ENCODE data around the gene CD99. TPM values are rescaled to one million over a fixed set of nuclear protein-coding genes. Genes with fewer than 3 reads are reported as not detected.
"Not testable (repeated sequence)": the region's sequence is repeated elsewhere in the genome, so short reads cannot be mapped to it uniquely, and the experiment has no call there.

Gene CD99
- total RNA-seq, 2 experiments from 2014 or later: 169 to 216 TPM

DNA sequence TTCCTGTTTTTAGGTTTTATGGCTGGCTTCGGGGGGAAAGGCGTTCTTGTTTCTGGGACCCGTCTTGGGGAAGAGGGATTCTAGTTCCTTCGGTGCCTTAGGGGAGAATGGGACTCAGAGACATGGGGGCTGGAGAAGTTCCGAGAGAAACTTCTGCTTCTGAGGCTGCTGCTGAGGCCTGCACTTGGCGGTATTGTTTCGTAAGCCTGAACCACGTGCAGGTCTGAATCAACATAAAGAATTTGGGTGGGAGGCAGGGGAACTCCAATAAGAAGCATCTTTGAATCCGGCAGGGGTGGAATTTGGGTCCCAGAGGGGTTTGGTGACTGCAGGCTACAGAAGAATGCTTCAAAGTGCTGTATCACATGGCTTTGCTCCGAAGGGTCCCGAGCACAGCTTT, 75.8 kb downstream of the CD99 start:
- Mint-ChIP-seq H3K27ac (no peak overlapping the region), H3K36me3 (ENCODE audit: low read depth) (no peaks in the 10 kb centered on the region), H3K27me3 (peaks cover 6% of the 10 kb centered on the region), H3K9me3 (ENCODE audit: low read depth) (no peaks in the 10 kb centered on the region), H3K4me3 (no peak overlapping the region), H3K4me1 (peaks cover 5% of the 10 kb centered on the region)
- DNase-seq: no peak
- no peak for ATAC-seq
- intact Hi-C loops (cut with DNase I, micrococcal nuclease): no loop called here
- POLR2A ChIA-PET: no interaction called here
- CTCF ChIA-PET: no interaction called here

DNA sequence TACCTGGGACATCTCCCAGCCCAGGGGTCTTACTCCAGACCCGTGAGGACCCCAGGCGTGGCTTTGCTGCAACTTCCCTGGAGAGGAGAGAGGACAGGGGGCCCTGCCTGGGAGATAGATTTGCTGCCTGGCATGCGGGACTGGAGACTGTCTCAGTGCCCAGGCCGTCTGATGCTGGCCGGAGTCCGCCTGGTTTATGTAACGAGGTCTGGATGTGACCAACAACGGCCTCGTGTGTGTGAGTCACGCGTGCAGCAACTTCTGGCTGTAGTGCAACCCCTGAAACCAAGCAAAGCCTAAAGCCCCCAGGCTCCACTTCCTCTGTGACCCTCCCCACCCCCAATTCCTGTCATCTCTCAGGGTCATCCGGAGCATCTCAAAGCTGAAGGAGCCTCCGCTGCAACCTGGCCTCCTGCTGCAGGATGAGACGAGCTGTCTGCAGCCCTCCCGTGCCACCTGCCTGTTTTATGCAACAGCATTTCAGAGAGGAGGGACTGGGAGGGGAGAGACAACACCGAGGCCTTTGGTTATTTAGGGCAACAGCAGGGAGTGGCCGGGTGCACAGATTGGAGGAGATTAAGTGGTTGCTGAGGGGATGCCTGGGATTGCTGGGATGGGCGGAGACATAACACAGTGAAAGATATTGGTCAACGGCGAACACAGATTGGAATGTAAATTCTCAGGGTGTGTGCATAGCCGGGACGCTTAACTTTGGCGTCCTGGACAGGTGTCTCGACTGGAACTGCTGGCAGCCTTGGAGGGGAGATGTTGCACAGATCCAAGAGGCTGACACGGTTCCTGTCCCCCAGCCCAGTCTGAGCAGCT, 76.7 kb downstream of the CD99 start:
- H3K36me3 Mint-ChIP-seq (ENCODE audit: low read depth): no peaks in the 10 kb centered on the region
- intact Hi-C loops (cut with DNase I, micrococcal nuclease): no loop called here
- peaks cover 9% of the 10 kb centered on the region for H3K27me3 Mint-ChIP-seq
- no peak overlapping the region for H3K4me3 Mint-ChIP-seq
- DNase-seq (no peak), ATAC-seq (no peak)
- POLR2A ChIA-PET: no interaction called here
- H3K9me3 Mint-ChIP-seq (ENCODE audit: low read depth): no peaks in the 10 kb centered on the region
- CTCF ChIA-PET: no interaction called here
- peaks cover 5% of the 10 kb centered on the region for H3K4me1 Mint-ChIP-seq
- no peak overlapping the region for H3K27ac Mint-ChIP-seq

DNA sequence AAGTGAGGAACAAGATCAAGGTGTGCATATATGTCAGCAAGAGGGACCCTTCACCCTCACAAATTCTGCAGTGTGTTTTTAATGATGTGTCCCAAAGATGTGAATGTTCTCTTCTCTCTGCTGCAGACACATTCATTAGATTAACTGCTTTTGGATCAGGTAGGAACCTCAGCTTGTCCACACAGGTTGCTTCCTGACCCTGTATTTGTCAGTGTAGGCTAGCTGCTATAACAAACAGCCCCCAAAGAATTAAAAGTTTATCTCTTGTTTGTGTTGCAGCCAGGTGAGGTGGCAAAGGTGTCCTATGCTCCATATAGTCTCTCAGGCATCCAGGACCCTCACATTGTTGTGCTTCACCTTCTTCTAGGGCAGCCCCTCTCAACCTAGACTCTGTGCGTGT, 78.5 kb downstream of the CD99 start:
- DNase-seq: no peak
- intact Hi-C loops (cut with DNase I, micrococcal nuclease): no loop called here
- Mint-ChIP-seq H3K9me3 (ENCODE audit: low read depth) (peaks cover 4% of the 10 kb centered on the region), H3K4me1 (peaks cover 5% of the 10 kb centered on the region), H3K4me3 (no peak overlapping the region), H3K27ac (no peak overlapping the region), H3K27me3 (peaks cover 12% of the 10 kb centered on the region), H3K36me3 (ENCODE audit: low read depth) (no peaks in the 10 kb centered on the region)
- ATAC-seq: no peak
- ChIA-PET POLR2A (no interaction called here), CTCF (no interaction called here)

DNA sequence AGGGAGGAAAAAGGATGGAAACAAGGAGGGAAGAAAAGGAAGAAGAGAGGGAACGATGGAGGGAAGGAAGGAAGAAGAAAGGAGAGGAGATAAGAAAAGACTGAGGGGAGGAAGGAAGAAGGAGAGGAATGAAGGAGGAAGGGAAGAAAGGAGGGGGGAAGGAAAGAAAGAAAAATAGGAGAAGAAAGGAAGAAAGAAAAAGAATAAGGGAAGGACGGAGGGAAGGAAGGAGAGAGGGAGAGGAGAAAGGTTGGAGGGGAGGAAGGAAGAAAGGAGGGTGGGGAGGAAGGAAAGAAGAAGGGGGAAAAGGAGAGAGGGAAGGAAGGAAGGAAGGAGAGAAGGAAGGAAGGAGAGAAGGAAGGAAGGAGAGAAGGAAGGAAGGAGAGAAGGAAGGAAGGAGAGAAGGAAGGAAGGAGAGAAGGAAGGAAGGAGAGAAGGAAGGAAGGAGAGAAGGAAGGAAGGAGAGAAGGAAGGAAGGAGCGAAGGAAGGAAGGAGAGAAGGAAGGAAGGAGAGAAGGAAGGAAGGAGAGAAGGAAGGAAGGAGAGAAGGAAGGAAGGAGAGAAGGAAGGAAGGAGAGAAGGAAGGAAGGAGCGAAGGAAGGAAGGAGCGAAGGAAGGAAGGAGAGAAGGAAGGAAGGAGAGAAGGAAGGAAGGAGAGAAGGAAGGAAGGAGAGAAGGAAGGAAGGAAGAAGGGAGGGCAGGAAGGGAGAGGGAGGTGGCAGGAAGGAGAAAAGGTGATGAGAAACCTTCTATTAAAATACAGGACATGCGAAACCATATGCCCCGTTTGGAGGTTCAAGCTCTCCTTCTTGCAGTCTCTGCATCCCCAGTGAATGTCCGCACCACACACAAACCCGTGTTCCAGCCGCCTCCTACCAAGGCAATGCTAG, 82.3 kb downstream of the CD99 start:
- POLR2A ChIA-PET; H3K4me3 Mint-ChIP-seq; H3K4me1 Mint-ChIP-seq; H3K9me3 Mint-ChIP-seq (ENCODE audit: low read depth); DNase-seq; H3K36me3 Mint-ChIP-seq (ENCODE audit: low read depth); CTCF ChIA-PET; ATAC-seq; intact Hi-C loops (cut with DNase I, micrococcal nuclease); H3K27ac Mint-ChIP-seq: not testable (repeated sequence)
- peaks cover 13% of the 10 kb centered on the region for H3K27me3 Mint-ChIP-seq

DNA sequence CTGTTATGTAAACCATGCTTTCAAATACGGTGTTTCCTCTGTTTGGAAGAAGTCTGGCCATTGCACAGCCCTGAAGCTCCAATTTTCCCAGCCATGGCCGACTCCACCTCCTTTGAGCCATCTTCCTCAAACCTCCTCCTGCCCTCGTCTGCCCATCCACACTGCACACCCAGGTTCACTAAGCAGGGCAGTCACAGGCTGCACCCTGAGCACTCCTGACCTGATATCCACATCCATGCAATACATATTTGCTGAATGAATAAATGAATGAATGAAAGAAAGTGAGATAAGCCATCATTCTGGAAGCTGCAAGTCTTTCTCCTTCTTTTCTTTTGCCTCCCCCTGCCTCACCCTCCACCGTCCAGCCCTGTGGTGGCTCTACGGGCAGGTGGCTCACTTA, 83.0 kb downstream of the CD99 start:
- Mint-ChIP-seq H3K36me3 (ENCODE audit: low read depth) (no peaks in the 10 kb centered on the region), H3K27ac (no peak overlapping the region), H3K27me3 (peaks cover 13% of the 10 kb centered on the region), H3K9me3 (ENCODE audit: low read depth) (peaks cover 9% of the 10 kb centered on the region), H3K4me3 (no peak overlapping the region), H3K4me1 (no peaks in the 10 kb centered on the region)
- intact Hi-C loops (cut with DNase I, micrococcal nuclease): no loop called here
- no peak for ATAC-seq
- no peak for DNase-seq
- ChIA-PET POLR2A (no interaction called here), CTCF (no interaction called here)

DNA sequence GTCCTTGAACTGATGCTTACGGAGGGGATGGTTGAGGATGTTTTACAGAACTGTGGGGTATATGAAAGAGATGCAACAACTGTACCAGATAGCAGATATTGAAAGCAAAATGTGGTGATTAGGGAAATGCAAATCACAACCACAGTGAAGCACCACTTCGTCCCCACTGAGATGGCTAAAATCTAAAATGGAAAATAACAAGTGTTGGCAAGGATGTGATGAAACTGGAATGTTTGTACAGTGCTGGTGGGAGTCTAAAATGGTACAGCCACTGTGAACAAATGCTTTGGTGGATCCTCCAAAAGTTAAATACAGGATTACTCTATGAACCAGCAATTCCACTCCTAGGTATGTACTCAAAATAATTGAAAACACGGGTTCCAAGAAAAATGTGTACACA, 83.7 kb downstream of the CD99 start:
- CTCF ChIA-PET: no interaction called here
- Mint-ChIP-seq H3K27ac (no peak overlapping the region), H3K36me3 (ENCODE audit: low read depth) (no peaks in the 10 kb centered on the region), H3K4me1 (no peaks in the 10 kb centered on the region), H3K9me3 (ENCODE audit: low read depth) (peaks cover 9% of the 10 kb centered on the region), H3K27me3 (peaks cover 11% of the 10 kb centered on the region), H3K4me3 (no peak overlapping the region)
- intact Hi-C loops (cut with DNase I, micrococcal nuclease): no loop called here
- no peak for DNase-seq
- ATAC-seq: no peak
- POLR2A ChIA-PET: no interaction called here

DNA sequence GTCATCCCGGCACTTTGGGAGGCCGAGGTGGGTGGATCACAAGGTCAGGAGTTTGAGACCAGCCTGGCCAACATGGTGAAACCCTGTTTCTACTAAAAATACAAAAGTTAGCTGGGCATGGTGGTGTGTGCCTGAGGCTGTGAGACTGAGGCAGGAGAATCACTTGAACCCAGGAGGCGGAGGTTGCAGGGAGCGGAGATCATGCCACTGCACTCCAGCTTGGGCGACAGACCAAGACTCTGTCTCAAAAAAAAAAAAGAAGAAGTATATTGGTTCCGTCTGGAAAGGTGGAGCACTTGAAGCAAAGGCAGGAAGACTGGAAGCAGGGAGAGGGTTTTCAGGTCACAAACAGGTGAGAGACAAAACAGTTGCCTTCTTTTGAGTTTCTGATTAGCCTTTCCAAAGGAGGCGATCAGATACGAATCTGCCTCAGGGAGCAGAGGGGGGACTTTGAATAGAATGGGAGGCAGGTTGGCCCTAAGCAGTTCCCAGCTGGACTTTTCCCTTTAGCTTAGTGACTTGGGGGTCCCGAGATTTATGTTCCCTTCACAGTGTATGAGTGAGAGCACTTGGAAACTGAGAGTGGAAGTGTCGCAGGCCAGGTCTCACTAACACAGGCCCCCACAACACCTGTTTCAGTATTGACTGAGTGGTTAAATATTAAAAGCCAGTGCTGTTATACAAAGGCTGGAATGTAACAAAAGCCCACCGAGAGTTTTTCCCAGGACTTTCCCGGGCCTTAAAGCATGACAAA, 89.6 kb downstream of the CD99 start:
- H3K36me3 Mint-ChIP-seq (ENCODE audit: low read depth); ATAC-seq; H3K27ac Mint-ChIP-seq; H3K9me3 Mint-ChIP-seq (ENCODE audit: low read depth); CTCF ChIA-PET; POLR2A ChIA-PET; DNase-seq; H3K27me3 Mint-ChIP-seq; H3K4me3 Mint-ChIP-seq; intact Hi-C loops (cut with DNase I, micrococcal nuclease): not testable (repeated sequence)
- peaks cover 10% of the 10 kb centered on the region for H3K4me1 Mint-ChIP-seq

DNA sequence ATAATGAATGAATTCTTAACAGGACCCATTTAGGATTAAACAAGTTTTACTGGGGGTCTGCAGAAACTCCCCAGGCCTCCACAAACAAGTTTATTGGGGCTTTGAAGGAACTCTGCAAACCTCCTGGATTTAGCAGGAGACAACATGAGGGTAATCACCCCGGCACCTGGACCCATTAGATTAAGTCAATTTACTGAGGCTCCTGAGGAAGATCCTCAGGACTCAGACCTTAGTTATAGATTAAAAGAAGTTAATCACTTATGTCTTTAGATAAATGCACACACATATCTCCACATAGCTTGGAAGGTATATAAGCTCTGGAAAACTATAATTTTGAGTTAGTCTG, 90.1 kb downstream of the CD99 start:
- DNase-seq (no peak), ATAC-seq (no peak)
- ChIA-PET POLR2A (no interaction called here), CTCF (no interaction called here)
- Mint-ChIP-seq H3K27ac (no peak overlapping the region), H3K27me3 (no peaks in the 10 kb centered on the region), H3K9me3 (ENCODE audit: low read depth) (no peaks in the 10 kb centered on the region), H3K4me3 (no peak overlapping the region), H3K4me1 (peaks cover 10% of the 10 kb centered on the region), H3K36me3 (ENCODE audit: low read depth) (no peaks in the 10 kb centered on the region)
- intact Hi-C loops (cut with DNase I, micrococcal nuclease): no loop called here

DNA sequence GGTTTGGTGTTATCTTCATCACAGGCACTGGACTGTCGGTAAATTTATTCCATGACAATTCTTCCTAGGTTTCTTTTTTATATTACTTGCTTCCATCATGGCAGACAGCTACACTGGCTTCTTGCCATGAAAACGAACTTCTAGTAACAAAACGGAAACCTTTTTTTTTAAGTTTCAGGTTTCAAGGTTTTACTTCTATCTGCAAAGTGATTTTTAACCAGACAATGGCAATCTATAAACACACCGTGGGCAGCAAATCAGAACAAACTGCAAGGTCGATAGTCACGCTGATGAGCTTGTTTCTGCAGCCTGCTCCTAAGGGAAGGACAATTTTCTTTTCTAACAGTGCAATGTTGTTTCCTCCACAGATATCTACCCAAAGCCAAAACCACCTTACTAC, 90.6 kb downstream of the CD99 start:
- H3K4me1 Mint-ChIP-seq: peaks cover 10% of the 10 kb centered on the region
- intact Hi-C loops (cut with DNase I, micrococcal nuclease): no loop called here
- H3K9me3 Mint-ChIP-seq (ENCODE audit: low read depth): no peaks in the 10 kb centered on the region
- no peaks in the 10 kb centered on the region for H3K36me3 Mint-ChIP-seq (ENCODE audit: low read depth)
- DNase-seq (no peak), ATAC-seq (no peak)
- ChIA-PET CTCF (no interaction called here), POLR2A (no interaction called here)
- H3K4me3 Mint-ChIP-seq: no peak overlapping the region
- H3K27me3 Mint-ChIP-seq: no peaks in the 10 kb centered on the region
- no peak overlapping the region for H3K27ac Mint-ChIP-seq

DNA sequence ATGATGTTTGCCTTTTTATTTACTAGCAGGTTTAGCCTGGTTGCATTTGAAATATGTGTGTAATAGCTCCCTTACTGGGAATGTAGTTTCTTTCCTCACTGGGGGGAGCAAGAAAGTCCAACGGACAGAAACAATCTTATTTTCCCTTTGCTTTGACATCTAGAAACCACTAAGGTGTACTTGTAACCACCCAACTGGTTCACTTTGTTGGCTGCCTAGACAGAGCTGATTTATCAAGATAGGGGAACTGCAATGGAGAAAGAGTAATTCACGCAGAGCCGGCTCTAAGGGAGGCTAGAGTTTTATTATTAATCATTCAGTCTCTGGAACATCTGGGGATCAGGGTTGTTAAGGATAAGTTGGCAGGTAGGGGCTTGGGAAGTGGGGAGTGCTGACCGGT, 91.1 kb downstream of the CD99 start:
- ChIA-PET CTCF (no interaction called here), POLR2A (no interaction called here)
- Mint-ChIP-seq H3K27ac (no peak overlapping the region), H3K4me3 (no peak overlapping the region), H3K4me1 (peaks cover 10% of the 10 kb centered on the region), H3K27me3 (no peaks in the 10 kb centered on the region), H3K36me3 (ENCODE audit: low read depth) (no peaks in the 10 kb centered on the region), H3K9me3 (ENCODE audit: low read depth) (no peaks in the 10 kb centered on the region)
- intact Hi-C loops (cut with DNase I, micrococcal nuclease): no loop called here
- ATAC-seq (no peak), DNase-seq (no peak)

DNA sequence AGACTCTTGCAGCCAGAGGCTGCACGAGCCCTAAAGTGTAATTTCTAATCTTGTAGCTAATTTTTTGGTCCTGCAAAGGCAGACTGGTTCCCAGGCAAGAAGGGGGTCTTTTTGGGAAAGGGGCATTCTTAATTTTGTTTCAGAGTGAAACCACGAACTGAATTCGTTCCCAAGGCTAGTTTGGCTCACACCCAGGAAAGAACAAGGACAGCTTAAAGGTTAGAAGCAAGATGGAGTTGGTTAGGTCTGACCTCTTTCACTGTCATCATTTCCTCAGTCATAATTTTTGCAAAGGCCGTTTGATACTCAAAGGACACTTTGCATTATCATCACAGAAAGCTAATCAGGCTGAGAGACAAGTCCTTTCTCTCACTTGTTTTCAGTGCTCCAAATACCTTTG, 91.7 kb downstream of the CD99 start:
- Mint-ChIP-seq H3K27ac (no peak overlapping the region), H3K4me3 (no peak overlapping the region), H3K36me3 (ENCODE audit: low read depth) (no peaks in the 10 kb centered on the region), H3K9me3 (ENCODE audit: low read depth) (no peaks in the 10 kb centered on the region), H3K4me1 (peaks cover 10% of the 10 kb centered on the region), H3K27me3 (no peaks in the 10 kb centered on the region)
- DNase-seq (no peak), ATAC-seq (no peak)
- intact Hi-C loops (cut with DNase I, micrococcal nuclease): no loop called here
- CTCF ChIA-PET: no interaction called here
- POLR2A ChIA-PET: no interaction called here

DNA sequence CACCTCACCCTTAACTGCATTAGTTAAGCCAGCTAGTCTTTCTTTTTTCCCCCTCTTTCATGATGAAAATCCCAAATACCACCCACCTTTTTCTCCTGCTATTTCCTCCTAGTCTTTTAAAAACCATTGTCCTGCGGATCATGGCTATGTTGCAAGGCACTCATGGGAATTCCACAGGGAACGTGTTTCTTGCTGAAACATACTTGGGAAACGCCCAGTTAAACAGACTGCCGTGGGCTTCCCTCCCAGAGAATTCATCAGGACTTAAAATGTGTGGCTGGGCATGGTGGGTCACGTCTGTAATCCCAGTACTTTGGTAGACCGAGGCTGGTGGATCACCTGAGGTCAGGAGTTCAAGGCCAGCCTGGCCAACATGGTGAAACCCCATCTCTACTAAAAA, 92.9 kb downstream of the CD99 start:
- Mint-ChIP-seq H3K36me3 (ENCODE audit: low read depth) (no peaks in the 10 kb centered on the region), H3K27me3 (no peaks in the 10 kb centered on the region), H3K9me3 (ENCODE audit: low read depth) (no peaks in the 10 kb centered on the region), H3K27ac (no peak overlapping the region), H3K4me1 (peaks cover 10% of the 10 kb centered on the region), H3K4me3 (no peak overlapping the region)
- DNase-seq (no peak), ATAC-seq (no peak)
- intact Hi-C loops (cut with DNase I, micrococcal nuclease): no loop called here
- ChIA-PET POLR2A (no interaction called here), CTCF (no interaction called here)
